ENCODE measurements around the gene SLC29A2.

- TF ChIP-seq, protein P1, sequence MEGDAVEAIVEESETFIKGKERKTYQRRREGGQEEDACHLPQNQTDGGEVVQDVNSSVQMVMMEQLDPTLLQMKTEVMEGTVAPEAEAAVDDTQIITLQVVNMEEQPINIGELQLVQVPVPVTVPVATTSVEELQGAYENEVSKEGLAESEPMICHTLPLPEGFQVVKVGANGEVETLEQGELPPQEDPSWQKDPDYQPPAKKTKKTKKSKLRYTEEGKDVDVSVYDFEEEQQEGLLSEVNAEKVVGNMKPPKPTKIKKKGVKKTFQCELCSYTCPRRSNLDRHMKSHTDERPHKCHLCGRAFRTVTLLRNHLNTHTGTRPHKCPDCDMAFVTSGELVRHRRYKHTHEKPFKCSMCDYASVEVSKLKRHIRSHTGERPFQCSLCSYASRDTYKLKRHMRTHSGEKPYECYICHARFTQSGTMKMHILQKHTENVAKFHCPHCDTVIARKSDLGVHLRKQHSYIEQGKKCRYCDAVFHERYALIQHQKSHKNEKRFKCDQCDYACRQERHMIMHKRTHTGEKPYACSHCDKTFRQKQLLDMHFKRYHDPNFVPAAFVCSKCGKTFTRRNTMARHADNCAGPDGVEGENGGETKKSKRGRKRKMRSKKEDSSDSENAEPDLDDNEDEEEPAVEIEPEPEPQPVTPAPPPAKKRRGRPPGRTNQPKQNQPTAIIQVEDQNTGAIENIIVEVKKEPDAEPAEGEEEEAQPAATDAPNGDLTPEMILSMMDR (IDR thresholded peaks at IDR 0.05): no peak
- TF ChIP-seq EZH2 (IDR thresholded peaks at IDR 0.05; ENCODE audit: borderline replicate concordance, insufficient read depth, low read depth, low read length, poor library complexity, severe bottlenecking): no peak
These were observed 34.3 kb downstream of the SLC29A2 start for GRCh38 chr11:66337103-66337899.

Data from B cell (primary cell).